Measurements from ENCODE around the gene HMGN2. TPM values are rescaled to one million over a fixed set of nuclear protein-coding genes. Genes with fewer than 3 reads are reported as not detected.
"Not testable (repeated sequence)": the region's sequence is repeated elsewhere in the genome, so short reads cannot be mapped to it uniquely, and the experiment has no call there.

The HMGN2 gene
- total RNA-seq, 2 experiments from 2014 or later: 819 to 830 TPM

GRCh38 chr1:26472901-26473845, 933 bp downstream of the HMGN2 start:
- CTCF ChIA-PET: interaction anchor here (0.5 kb wide), 1 partner anchor 165 kb away, joined by 4 read pairs; no protein-coding TSS in a partner anchor

GRCh38 chr1:26474818-26475217, 2.6 kb downstream of the HMGN2 start:
- POLR2A ChIA-PET: interaction anchor here (0.5 kb wide), 1 partner anchor 33 kb away, joined by 4 read pairs; no protein-coding TSS in a partner anchor
- CTCF ChIA-PET: no interaction called here

More at GRCh38 chr1:26472901-26473845, 933 bp downstream of the HMGN2 start:
- POLR2A ChIA-PET: interaction anchor here (0.7 to 2.2 kb wide), 3 partner anchors 27 to 41 kb away, joined by 3 to 16 read pairs (median 4); partner anchors contain the start of gene DHDDS

- ChIA-PET CTCF (interaction anchor here (0.5 kb wide), 1 partner anchor 600 kb away, joined by 5 read pairs; no protein-coding TSS in a partner anchor), POLR2A (no interaction called here)
These were observed 3.7 kb downstream of the HMGN2 start for GRCh38 chr1:26475989-26476388.

- POLR2A ChIA-PET: interaction anchor here (0.6 kb wide), 1 partner anchor 251 kb away, joined by 3 read pairs; no protein-coding TSS in a partner anchor
- CTCF ChIA-PET: interaction anchor here (0.6 kb wide), 1 partner anchor 1772 kb away, joined by 3 read pairs; no protein-coding TSS in a partner anchor
These were observed 4.7 kb downstream of the HMGN2 start for GRCh38 chr1:26476958-26477357.

GRCh38 chr1:26477446-26478152, 5.4 kb downstream of the HMGN2 start:
- ChIA-PET POLR2A (interaction anchor here (0.6 kb wide), 1 partner anchor 250 kb away, joined by 3 read pairs; no protein-coding TSS in a partner anchor), CTCF (interaction anchor here (0.6 kb wide), 1 partner anchor 1773 kb away, joined by 3 read pairs; no protein-coding TSS in a partner anchor)

- ChIA-PET POLR2A (no interaction called here), CTCF (no interaction called here)
These were observed 5.9 kb downstream of the HMGN2 start for GRCh38 chr1:26478159-26478558.

GRCh38 chr1:26478988-26479387, 6.7 kb downstream of the HMGN2 start:
- ChIA-PET CTCF (interaction anchor here (0.6 kb wide), 1 partner anchor 918 kb away, joined by 3 read pairs; no protein-coding TSS in a partner anchor), POLR2A (interaction anchor here (0.6 kb wide), 1 partner anchor 73 kb away, joined by 3 read pairs; no protein-coding TSS in a partner anchor)

- ChIA-PET POLR2A (no interaction called here), CTCF (no interaction called here)
These were observed 10.7 kb downstream of the HMGN2 start for GRCh38 chr1:26482921-26483320.

- ChIA-PET POLR2A (interaction anchor here (1.2 kb wide), 1 partner anchor 14 kb away, joined by 3 read pairs; no protein-coding TSS in a partner anchor), CTCF (no interaction called here)
These were observed 11.7 kb downstream of the HMGN2 start for GRCh38 chr1:26483980-26484379.

GRCh38 chr1:26490155-26490554, 17.9 kb downstream of the HMGN2 start:
- ChIA-PET POLR2A (no interaction called here), CTCF (interaction anchor here (1.1 to 2.6 kb wide), 2 partner anchors 10 to 113 kb away, joined by 3 to 9 read pairs; no protein-coding TSS in a partner anchor)

GRCh38 chr1:26493267-26493666, 21.0 kb downstream of the HMGN2 start:
- POLR2A ChIA-PET: no interaction called here
- CTCF ChIA-PET: no interaction called here

- CTCF ChIA-PET: no interaction called here
These were observed 21.7 kb downstream of the HMGN2 start for GRCh38 chr1:26493938-26494337.

GRCh38 chr1:26496861-26497260, 24.6 kb downstream of the HMGN2 start:
- CTCF ChIA-PET: no interaction called here
- POLR2A ChIA-PET: interaction anchor here (0.7 kb wide), 1 partner anchor 68 kb away, joined by 5 read pairs; no protein-coding TSS in a partner anchor

More at GRCh38 chr1:26493938-26494337, 21.7 kb downstream of the HMGN2 start:
- POLR2A ChIA-PET: no interaction called here

- CTCF ChIA-PET: interaction anchor here (0.6 to 1.5 kb wide), 3 partner anchors 18 to 1001 kb away, joined by 3 to 4 read pairs (median 3); no protein-coding TSS in a partner anchor
- POLR2A ChIA-PET: no interaction called here
These were observed 26.7 kb downstream of the HMGN2 start for GRCh38 chr1:26498894-26499293.

GRCh38 chr1:26500488-26501175, 28.4 kb downstream of the HMGN2 start:
- ChIA-PET POLR2A (interaction anchor here (0.6 to 2.2 kb wide), 17 partner anchors 21 to 400 kb away, joined by 3 to 16 read pairs (median 4); partner anchors contain the start of genes CD52, DHDDS, GPATCH3 and GPN2), CTCF (interaction anchor here (0.7 to 2.4 kb wide), 24 partner anchors 10 to 293 kb away, joined by 3 to 18 read pairs (median 4); partner anchors contain the start of genes CEP85, DHDDS and HMGN2)

GRCh38 chr1:26510711-26511110, 38.5 kb downstream of the HMGN2 start:
- POLR2A ChIA-PET: not testable (repeated sequence)

GRCh38 chr1:26515836-26516235, 43.6 kb downstream of the HMGN2 start:
- POLR2A ChIA-PET: interaction anchor here (0.6 kb wide), 1 partner anchor 392 kb away, joined by 3 read pairs; no protein-coding TSS in a partner anchor
- CTCF ChIA-PET: not testable (repeated sequence)

More at GRCh38 chr1:26510711-26511110, 38.5 kb downstream of the HMGN2 start:
- CTCF ChIA-PET: interaction anchor here (0.6 to 1.3 kb wide), 2 partner anchors 10 to 52 kb away, joined by 5 to 6 read pairs; no protein-coding TSS in a partner anchor

Measured in activated CD8-positive, alpha-beta memory T cell treated with anti-CD3 and anti-CD28 coated beads for 36 hours (primary cell).